ENCODE results near the gene LINC01488.

Gene LINC01488

GRCh38 chr11:69479591-69480271 is 1.7 kb upstream of the LINC01488 start:
- DNase-seq (ENCODE audit: low spot score), result no peak

- no peak for DNase-seq (ENCODE audit: low spot score)
These were observed 693 bp upstream of the LINC01488 start for GRCh38 chr11:69480547-69481392.

GRCh38 chr11:69482322-69482721 is 859 bp downstream of the LINC01488 start:
- no peak for DNase-seq (ENCODE audit: low spot score)

DNA sequence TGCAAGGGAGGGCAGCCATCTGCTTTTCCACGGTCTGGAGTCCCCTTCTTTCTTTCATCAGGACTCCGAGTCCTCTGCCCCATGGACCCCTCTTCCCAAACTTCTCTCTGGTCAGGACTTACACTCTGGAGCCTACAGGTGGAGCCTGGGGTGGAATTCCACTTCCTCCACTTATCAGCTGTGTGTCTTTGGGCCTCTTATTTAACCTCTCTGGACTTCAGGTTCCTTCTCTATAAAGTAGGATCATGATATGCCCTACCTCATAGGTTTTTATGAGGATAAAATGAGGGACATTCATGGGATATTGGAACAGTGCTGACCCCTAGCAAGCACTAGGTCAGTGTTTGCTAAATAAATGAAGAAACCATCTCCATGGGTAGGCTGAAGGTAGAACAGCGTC is 1.7 kb downstream of the LINC01488 start:
- no peak for DNase-seq (ENCODE audit: low spot score)

DNA sequence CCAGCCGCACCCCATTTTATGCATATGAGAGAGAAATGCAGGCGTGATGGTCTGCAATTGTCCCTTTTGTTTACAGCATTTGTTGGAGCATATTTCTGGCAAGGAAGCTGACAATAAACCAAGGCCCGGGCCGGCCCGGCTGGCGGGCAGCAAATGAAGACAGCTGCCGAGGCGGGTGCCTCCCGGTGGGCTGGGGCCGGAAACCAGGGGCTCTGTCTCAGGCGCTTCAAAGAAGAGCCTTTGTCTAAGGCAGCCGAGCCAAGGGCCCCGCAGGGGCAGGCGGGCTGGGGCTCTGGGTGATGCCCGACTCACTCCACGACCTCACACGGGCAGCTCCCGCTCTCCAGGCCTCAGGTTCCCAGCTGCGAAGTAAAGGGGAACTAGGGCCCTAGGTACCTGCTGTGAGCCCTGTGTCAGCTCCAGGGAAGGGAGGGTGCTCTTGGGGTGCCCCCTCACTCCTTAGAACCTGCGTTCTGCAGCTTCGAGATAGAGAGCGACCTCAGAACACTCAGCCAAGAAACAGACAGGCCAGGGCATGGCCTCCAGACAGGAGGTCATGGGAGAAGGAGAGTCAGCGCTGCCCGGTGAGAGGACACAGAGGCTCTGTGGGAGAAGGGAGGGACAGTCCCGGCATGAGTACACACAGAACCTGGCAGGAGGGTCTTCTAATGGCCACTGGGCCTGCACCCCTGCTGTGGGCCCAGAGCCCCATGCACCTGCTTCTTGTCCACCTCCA is 2.4 kb downstream of the LINC01488 start:
- DNase-seq (ENCODE audit: low spot score), result no peak

DNA sequence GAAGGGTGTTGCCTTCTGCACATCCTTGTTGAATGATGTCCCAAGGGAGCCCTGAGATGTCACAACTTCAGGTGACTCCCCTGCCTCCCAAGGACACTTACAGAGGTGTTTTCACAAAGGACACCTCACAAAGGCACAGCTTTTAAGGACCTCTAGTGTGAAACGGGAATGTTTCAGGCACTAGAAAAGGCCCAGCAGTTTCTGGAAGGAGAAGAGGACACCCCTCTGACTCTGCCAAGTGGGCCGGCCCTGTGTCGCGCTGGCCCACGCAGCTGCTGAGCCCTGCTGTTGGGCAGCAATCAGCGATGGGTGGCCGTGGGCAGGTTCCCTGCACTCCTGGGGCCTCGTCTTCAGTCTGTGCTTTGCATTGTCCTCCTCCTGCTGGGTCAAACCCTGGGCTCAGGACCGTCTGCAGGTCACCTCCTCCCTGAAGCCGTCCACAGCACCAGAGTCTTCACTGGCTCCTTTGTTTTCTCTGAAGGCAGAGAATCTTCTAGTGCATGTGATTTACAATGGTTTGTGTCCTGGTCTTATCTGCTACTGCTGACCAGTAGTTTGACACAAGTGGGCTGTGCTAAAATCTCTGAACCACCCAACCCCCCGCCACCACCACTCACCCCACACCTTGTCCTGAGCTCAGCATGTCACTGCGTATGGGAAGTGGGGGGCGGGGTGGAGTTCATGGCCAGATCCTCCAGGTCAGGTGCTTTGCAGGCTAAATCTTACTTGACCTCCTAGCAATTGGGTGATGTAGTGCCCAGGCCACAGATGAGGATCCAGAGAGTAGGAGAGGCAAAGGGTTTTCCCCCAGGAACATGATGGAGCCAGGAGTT is 3.2 kb downstream of the LINC01488 start:
- DNase-seq (ENCODE audit: low spot score), result no peak

- DNase-seq (ENCODE audit: low spot score), result no peak
These were observed 4.0 kb downstream of the LINC01488 start for GRCh38 chr11:69485337-69486041.

- no peak for DNase-seq (ENCODE audit: low spot score)
These were observed 4.8 kb downstream of the LINC01488 start for GRCh38 chr11:69486056-69486772.

DNA sequence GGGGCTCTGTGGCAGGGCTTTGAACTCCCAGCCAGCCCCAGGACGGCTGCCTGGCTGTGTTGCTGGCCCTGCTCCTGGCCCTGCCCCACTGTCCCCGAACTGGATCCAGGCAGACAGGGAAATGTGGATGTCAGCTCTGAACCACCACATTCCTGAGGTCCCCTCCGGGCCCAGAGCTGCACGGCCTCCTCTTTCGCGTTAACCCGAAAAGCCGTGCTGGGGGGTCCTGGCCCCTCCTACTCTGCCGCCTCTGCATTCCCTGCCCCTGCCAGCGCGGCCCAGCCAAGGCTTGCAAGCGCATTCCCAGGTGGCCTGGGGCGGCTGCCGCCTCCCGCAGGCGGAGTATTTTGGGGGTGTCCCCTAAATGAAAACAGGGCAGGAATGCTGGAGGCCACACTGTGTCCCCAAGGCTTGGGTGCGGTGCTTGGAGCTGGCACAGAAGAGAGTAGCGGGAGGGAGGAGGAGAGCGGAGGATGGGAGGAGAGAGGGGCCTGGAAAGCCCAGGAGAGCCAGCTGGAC is 5.4 kb downstream of the LINC01488 start:
- no peak for DNase-seq (ENCODE audit: low spot score)

DNA sequence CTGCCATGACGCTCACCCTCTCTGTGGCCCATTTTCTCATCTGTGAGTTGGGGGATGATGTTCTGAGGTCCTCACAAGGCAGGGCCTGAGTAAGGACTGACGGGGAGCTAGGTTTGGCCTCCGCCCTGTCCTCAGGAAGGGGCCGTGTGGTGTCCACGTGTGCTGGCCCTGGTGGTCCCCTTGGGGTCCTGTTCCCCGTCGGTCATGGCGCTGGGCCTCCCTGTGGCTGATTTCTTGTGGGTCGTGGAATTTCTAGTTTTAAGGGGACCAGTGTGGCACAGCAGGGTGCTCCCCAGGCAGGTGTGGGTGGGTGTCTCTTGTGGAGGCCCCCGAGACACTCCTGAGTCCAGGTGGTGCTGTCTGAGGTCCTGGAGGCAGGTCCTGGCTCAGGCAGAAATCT is 5.9 kb downstream of the LINC01488 start:
- DNase-seq (ENCODE audit: low spot score), result no peak

DNA sequence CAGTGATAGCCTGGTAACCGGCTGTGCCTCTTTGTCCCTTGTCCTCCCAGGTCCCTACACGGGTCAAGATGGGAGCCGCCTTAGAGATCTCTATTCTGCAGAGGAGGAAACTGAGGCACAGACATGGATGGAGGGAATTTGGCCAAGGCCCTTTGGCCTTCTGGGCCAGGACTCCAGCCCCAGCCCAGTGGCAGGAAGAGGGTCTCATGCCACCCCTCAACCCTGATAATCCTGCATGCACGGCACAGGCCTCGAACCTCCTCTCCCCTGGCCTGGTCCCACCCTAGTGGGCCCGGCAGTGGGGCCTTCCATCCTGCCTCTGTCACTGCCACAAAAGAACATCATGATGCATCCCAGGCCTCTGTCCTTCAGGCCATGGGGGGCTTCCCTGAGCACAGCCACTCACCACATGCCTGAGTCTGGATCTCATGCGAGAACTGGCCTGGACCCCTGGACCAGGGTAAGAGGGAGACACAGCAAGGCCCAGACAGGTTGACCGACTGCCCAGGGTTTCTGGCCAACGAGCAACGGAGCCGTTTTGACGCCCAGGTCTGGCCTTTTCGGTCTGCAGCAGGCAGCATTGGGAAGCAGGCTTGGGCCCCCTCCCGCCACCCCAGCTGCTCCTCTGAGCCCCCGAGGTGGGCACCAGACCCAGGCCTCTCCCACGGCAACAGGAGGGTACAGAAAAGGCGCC is 6.5 kb downstream of the LINC01488 start:
- DNase-seq (ENCODE audit: low spot score), result no peak

DNA sequence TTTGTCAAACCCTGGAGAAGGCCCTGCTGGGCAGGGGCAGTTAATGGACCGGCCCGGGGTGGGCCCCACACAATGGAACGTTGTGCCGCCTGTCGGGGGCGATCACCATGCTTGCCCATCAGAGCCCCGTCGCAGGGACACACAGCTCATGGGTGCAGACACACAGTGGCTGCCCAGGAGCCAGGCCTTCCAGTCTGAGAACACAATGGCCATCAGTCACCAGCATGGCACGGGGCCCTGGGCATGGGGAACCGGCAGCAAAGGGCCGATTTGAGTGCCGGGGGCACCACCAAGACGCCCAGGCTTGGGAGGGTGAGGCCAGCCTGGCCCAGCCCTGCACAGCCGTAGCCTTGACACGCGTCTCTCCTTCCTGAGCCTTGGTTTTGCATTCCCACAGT is 7.1 kb downstream of the LINC01488 start:
- DNase-seq (ENCODE audit: low spot score), result no peak

DNA sequence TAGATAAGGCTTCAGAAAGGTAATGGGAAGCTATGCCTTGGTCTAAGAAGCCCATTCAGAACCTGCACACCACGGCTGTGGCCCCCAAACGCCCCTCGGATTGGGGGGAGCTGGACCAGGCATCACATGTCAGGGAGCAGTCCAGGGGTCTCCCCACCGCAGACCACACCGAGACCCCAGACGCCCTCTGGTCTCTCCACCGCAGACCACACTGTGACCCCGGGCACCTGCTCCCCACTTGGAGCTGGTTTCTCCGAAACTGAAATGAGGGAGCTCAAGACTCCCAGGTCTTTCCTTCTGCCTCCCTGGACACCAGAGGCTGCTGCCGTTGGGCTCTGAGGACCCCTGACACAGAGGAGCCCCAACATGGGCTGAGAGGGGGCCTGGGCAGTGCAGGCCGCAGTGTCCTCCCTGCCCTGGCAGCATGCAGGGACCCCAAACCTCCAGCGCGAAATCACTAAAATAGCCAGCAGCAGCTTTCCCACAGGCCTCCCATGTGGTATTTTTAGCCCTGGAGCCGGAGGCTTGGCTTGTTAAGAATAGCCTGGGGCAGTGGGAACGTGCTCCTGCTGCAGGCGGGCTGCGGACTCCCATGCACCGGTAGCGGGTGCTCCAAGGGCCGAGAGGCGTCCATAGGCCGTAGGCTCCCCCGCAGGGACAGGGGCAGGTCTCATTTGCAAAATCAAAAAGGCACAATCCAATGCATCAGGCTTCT is 7.7 kb downstream of the LINC01488 start:
- DNase-seq (ENCODE audit: low spot score), result no peak

DNA sequence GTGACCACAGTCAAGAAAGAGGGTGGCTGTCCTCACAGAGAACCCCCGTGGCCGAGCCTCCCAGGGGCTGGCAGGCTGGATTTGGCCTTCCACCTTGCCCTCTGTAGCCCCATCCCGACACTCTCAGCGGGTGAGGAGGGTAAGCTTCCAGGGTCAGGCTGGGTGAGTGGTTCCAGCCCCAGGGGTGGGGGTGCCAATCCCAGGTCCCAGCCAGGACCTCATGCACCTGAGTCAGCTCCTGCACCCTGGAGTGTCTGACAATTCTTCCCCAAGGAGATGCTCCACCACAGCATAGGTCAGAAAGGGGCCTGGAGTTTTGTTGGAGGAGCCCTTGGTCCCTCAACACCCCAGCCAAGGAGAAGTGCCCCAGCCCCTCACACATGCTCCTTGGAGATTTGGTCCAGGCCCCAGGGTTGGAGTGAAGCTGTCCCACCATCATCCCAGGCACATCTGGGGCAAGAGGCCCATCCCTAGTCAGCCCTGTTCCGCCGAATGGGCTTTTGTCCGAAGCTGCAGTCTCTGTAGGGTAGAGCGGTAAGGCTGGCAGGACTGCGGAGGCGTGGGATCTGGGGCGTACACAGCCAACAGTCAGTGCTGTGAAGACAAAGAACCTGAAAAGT is 8.4 kb downstream of the LINC01488 start:
- no peak for DNase-seq (ENCODE audit: low spot score)

GRCh38 chr11:69490516-69490915 is 9.1 kb downstream of the LINC01488 start:
- DNase-seq (ENCODE audit: low spot score), result no peak

GRCh38 chr11:69491071-69492031 is 9.9 kb downstream of the LINC01488 start:
- DNase-seq (ENCODE audit: low spot score), result no peak

GRCh38 chr11:69492201-69492991 is 10.9 kb downstream of the LINC01488 start:
- no peak for DNase-seq (ENCODE audit: low spot score)

All from cerebellar cortex (tissue), 1 donor.